Sciatic nerve (tissue), 2 donors: ENCODE data around the gene CAVIN2. TPM values are rescaled to one million over a fixed set of nuclear protein-coding genes. Genes with fewer than 3 reads are reported as not detected.

Experiments
- ATAC-seq: fragments of 200-7000 bp; cut with Tn5 transposase; one replicate; pipeline ENCODE4 v1.9.1; 2020; ENCODE audit warnings: mild to moderate bottlenecking, moderate library complexity
- DNase-seq: peaks from one replicate; pipeline ENCODE4 v3.0.0-alpha.2; 2020; ENCODE audit warnings: low spot score
- intact Hi-C: fragments of 100-400 bp; cut with DNase I; formaldehyde crosslinking; loops from one replicate; pipeline ENCODE4 v1.14.2; 2022
- total RNA-seq: library from RNA; stranded (reverse); fragmentation: NEBNext Ultra II Directional; extraction: Animal tissue kit (Norgen Biotek cat#: 25700); gene quantifications from one replicate; pipeline ENCODE4 v1.2.1, GENCODE V29; 2021
- donor health status: DM: no; HTN: no; CAD: no.
- donor health status: DM: no; HTN: no; CAD: no.

Gene CAVIN2, protein sequence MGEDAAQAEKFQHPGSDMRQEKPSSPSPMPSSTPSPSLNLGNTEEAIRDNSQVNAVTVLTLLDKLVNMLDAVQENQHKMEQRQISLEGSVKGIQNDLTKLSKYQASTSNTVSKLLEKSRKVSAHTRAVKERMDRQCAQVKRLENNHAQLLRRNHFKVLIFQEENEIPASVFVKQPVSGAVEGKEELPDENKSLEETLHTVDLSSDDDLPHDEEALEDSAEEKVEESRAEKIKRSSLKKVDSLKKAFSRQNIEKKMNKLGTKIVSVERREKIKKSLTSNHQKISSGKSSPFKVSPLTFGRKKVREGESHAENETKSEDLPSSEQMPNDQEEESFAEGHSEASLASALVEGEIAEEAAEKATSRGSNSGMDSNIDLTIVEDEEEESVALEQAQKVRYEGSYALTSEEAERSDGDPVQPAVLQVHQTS
- 71.1 TPM for total RNA-seq

DNA sequence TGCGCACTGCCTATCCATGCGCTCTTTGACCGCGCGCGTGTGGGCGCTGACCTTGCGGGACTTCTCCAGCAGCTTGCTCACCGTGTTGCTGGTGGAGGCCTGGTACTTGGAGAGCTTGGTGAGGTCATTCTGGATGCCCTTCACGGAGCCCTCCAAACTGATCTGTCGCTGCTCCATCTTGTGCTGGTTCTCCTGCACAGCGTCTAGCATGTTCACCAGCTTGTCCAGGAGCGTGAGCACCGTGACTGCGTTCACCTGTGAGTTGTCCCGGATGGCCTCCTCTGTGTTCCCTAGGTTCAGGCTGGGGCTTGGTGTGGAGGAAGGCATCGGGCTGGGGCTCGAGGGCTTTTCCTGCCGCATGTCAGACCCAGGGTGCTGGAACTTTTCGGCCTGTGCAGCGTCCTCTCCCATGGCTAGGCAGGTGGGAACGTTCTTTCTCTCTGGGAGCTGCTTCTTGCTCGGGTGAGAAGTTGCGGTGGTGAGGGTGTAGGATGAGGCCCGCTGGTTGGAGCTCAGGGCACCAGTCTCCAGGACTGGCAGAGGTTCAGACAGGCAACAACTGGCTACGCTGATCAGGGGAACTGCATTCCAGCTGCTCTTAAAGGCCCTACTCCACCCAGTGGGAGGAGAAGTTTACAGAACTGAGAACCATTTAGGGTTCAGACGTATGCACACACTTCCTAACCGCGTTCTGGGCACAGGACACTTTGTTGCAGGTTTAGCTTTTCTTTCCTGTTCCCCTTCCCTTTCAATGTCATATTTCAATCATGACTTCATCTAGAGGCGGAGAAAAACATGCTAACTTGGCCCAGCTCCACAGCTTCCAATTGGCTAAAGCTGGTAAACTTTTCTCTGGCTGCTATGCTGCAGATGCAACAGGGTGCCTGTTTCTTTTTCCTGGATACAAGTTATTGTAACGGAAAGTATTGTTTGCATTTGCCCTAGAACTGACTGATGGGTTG, at the start of gene CAVIN2:
TSS of gene CAVIN2 (minus strand) at position 574 of the 962 bp plus-strand sequence. CDS start at position 411, 163 bp downstream.
- ATAC-seq (peak; percentile 87), DNase-seq (no peak)
- intact Hi-C loops: no loop called here

DNA sequence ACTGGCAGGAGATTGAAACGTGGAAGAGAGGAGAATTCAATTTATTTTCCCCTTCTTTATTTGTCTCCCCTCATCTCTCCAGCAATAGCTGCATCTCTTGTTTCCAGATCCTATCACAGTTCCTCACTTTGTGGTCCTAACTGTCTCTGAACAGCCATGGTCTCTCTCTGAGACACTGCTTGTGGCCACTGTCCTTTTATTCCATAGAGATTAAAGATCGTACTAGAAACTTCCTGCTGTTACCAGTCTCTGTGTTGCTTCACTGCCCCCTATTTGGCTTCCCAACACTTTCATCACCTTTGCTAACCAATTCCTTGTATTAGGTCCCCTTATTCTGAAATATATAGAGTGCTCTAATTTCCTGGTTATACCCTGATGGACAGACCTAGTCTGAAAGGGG, 48.9 kb upstream of the CAVIN2 start:
- DNase-seq (no peak), ATAC-seq (no peak)
- intact Hi-C loops: no loop called here

DNA sequence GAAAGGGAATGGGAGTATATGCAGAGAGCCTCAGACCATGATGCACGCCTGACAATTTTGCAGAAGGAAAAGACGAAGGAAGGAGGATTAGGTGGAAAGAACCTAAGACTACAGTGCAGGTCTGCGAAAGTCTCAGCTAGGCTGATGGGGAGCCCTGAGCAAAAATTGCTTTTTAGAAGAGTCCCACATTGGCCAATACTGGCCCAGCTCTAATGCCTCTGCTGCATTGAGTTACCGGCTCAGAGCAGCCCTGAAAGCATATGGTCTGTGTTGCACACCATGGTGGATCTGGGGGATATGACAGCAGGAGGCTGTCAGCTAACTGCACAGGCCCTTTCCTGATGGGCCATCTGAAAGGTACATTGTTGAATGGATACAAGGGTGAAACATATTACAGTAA, 48.3 kb upstream of the CAVIN2 start:
- intact Hi-C loops: no loop called here
- no peak for ATAC-seq

DNA sequence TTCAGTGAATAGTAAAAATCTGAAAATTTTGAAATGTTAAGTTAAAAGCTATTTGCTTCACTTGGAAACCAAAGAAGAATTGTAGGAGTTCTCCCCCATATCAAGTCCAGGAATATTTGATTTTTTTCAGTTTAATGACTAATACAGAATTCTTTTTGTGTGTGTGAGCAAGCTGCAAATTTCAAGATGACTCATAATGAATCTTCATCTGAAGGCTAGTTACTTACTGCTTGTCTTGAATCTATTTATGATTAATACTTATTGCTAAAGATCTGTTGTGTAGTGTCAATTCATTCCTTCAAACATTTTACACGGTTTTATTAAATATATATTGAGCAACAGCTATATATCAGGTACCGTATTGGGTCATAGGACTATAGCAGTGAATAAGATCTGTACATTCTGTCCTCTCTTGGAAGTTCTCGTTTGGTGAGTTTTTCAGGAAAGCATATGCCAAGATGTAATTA, 47.8 kb upstream of the CAVIN2 start:
- DNase-seq: no peak
- intact Hi-C loops: no loop called here
- ATAC-seq: no peak

More for the DNA sequence above, 48.3 kb upstream of the CAVIN2 start:
- DNase-seq: no peak

DNA sequence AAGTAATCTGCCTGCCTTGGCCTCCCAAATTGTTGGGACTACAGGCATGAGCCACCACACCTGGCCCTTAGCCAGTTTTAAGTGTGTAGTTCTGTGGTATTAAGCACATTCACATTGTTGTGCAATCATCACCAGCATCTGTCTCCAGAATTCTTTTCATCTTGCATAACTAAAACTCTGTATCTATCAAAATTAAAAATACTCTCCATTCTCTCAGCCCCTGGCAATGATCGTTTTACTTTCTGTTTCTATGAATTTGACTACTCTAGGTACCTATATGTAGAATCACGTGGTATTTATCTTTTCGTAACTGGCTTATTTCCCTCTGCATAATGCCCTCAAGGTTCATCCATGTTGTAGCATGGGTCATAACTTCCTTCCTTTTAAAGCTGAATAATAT, 45.5 kb upstream of the CAVIN2 start:
- intact Hi-C loops: no loop called here
- DNase-seq (no peak), ATAC-seq (no peak)

DNA sequence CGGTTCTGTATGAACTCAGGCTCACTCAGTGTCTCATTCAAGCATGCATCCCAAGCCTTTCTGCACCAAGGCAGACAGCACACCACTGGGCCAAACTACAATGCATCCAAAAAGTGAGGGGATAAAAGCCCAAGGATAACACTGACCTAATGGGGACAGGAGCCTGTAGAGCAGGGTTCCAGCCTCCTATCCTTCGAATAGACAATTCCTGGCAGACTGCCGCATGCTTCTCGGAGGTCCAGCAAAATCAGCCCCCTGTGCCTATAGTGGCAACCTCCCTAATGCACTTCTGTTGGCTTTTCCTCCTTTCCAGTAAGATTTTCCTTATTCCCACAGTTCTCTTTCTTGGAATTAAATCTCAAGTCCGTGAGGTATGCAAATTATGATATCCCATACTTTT, 44.8 kb upstream of the CAVIN2 start:
- DNase-seq (no peak), ATAC-seq (no peak)
- intact Hi-C loops: no loop called here

DNA sequence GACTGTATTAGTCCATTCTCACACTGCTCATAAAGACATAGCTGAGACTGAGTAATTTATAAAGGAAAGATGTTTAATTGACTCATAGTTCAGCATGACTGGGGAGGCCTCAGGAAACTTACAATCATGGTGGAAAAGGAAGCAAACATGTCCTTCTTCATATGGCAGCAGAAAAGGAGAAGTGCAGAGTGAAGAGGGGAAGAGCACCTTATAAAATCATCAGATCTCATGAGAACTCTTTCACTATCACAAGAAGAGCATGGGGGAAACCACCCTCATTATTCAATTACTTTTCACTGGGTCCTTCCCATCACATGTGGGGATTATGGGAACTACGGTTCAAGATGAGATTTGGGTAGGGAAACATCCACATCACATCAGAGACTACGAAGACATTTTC, 43.0 kb upstream of the CAVIN2 start:
- intact Hi-C loops: no loop called here
- no peak for ATAC-seq
- no peak for DNase-seq

DNA sequence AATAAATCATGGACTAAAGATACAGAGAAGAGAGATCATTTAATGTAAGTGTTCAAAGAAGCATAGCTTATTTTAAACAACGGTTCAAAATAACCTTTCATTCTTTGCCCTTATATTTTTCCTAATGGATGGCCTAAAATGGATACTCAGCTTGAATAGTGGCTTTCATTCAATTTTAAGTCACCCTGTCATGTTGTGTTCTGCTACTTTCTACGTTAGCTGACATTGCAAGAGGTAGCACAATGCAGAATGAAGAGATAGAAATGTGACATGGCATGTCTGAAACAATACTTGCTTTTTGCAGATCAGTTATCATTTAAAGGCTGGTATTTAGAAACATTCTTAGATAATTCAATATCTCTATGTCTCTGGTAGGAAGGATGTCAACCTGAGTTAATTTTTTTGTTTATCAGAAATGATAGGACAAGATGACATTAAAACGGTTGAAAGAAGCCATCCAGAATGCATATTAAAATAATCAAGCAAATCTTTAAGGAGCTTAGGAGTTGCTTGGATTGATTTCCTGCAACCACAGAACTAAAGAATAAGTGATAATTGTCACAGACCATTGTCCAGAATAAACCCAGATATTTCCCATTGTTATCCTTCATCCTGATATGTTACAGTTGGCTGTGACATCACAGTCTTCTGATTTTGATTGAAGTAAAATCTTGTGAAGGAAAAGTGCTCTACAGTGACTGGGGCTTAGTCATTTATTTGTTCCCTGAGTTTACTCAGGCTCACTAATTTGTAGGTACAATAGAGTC, 41.7 kb upstream of the CAVIN2 start:
- intact Hi-C loops: no loop called here
- ATAC-seq (no peak), DNase-seq (no peak)

DNA sequence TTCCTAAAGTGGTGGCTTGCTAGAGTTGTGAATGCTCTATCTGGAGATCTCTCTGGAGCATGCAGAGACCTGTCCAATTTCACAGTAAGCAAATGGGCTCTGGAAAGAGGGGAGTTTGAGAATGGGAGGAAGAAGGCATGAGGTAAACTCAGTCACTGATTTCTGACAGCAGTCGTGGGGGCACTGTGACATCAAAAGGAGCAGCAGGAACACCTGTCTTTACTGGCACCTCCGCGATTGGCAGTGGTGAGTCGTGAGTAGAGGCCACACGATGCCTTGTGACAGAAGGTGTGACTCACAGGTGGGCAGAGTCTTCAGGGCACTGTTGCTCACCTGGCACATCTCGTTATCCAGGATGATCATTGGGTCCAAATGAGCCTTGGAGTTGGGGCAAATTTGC, 38.8 kb upstream of the CAVIN2 start:
- intact Hi-C loops: no loop called here
- DNase-seq (no peak), ATAC-seq (peak; percentile 32)

DNA sequence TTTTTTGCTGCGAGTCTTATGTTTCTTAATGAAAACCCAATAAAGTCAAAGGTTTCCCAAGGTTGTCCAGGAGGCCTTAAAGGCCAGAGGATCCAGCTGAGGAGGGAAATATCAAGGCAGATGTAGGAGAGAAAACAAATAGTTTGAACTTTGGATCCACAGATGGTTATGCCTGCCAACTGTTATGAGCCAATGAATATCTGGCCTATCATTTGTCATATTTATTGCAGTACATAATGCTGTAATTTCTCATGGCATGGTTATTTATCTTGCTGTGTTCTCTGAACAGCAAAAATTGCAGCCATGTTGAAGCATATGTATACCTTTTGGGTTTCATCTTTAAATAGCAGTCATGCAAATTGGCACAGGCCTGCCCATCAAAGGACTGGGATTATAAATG, 38.2 kb upstream of the CAVIN2 start:
- no peak for DNase-seq
- intact Hi-C loops: no loop called here
- peak; percentile 34 for ATAC-seq

DNA sequence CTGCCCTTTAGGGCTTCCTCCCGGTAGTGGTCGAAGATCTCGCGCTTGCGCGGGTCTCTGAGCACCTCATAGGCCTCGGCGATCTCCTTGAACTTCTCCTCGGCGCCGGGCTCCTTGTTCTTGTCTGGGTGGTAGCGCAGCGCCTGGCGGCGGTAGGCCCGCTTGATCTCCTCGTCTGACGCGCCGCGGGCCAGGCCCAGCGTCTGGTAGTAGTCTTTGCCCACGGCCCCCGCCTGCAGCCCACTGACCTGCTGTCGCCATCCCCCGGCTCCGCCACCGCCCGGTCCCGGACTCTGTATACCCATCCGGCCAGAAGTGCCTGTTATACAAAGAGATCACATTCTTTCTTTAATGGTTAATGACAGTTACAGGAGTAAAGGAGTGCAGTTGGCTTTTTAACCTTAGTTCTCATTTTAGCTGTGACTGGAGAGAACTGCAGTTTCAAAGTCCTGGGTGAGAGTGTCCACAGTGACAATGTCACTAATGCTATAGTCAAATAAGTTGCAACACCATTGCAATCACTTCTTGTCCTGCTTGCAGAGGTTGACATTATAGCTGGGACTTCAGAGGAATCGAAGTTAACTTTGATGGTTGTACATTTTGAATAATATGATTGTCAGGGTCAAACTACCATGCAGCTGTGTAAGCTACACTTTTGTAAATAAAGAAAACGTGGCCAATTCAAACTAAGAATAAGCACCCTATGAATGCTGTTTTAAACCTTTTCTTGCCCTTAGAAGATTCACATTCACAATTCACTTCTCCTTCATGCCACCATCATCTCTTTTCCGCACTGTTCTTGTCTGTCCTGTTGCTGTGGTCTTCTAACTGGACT, 35.3 kb upstream of the CAVIN2 start:
- ATAC-seq (no peak), DNase-seq (no peak)
- intact Hi-C loops: no loop called here

DNA sequence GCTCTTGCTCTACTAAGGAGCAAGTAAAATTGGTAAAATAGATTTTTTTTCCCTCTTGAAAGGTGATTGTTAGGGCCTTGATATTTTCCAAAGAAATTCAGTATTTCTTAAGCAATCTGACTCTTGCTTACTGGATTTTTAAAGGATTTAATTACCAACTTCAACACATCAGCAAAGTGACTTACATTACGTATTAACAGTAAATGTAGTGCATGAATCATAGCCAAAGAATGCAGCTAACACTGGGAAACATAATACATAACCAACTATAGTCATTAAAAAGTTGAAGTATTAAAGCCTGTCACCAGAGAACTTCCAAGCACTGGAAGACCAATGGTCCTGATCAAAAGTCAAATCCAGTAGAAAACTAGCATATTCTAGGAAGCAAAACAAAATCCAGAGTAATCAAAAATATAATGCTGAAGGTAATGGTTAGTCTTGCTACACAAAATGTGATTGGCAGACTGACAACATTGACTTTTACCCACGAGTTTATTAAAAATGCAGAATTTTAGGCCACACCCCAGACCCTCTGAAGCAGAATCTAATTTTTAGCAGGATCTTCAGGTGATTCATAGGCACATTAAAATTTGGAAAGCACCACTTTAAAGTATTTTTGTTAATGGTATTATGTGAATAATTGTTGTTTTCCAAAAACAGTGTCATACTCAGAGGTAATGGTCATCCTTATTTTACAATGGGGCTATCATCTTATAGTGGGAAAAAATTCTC, 31.8 kb upstream of the CAVIN2 start:
- no peak for DNase-seq
- no peak for ATAC-seq
- intact Hi-C loops: no loop called here

DNA sequence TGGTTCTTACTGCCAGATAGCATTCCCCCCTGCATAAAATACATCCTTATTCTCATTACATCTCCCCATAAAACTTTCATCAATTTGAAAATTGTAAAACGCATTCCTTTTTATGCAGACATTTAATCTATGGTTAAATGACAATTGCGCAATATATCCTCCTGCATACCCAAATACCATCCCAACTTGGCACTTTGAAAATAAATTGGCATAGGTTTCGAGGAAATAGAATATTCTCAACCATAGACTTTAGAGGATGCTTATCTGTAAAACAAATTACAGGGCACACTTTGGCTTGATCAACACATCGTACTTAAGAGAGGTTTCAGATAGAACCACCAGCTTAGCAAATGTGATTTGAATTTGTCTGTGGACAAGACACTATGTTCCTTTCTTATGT, 31.0 kb upstream of the CAVIN2 start:
- ATAC-seq (no peak), DNase-seq (no peak)
- intact Hi-C loops: no loop called here

DNA sequence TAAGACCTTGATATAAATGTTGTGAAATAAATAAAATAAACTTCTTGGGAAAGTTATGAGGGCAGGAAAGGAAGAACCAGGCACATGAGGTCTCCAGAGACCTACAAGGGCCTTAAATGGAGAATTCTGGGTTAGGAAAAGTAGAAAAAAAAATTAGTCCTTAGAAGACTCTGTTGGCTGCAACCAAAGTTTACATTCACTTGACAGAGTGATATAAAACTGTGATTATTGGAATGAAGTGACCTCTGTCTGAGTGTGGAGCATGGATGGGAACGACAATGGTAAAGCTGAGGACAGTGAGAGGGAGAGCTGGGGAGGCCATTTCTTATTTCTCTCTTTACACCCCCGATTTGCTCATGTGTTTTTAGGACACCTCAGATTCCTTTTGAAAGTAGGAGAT, 29.0 kb upstream of the CAVIN2 start:
- ATAC-seq: no peak
- intact Hi-C loops: no loop called here
- no peak for DNase-seq

DNA sequence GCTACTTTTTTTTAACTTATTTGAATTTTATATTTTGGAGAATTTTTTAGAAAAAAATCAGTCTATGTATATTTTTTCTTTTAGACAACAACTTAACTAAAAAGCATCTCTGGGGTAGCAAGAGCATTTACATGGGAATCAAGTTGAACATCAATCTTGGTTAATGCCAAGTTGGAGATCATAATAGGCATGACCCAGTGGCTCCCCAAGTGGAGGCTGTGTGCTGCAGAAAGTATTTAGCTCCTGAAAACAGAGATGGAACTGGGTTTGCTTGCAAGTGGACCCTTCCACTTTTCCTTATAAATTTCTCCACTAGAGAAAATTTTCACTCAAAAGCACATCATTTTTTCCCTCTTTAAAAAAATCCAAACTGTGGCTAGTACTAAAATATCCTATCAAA, 23.9 kb upstream of the CAVIN2 start:
- ATAC-seq: no peak
- intact Hi-C loops: no loop called here
- no peak for DNase-seq

DNA sequence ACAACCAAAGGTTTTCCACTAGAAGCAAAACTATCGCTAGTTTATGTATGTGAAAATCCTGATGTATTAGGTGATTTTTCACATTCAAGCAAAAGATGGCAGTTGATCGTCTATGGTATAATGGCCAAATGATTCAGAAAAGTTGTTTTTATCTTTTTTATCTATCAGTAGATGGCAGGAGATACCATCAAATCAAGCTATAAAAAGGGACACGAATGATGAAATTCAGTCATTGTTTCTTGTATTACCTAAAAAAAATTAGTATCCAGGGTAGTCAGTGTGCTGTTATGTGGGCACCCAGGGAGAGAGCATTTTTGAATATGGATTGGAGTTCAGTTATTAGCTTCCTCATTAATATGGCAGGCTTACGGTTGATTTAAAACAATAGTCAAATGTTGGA, 22.9 kb upstream of the CAVIN2 start:
- ATAC-seq: no peak
- intact Hi-C loops: no loop called here

DNA sequence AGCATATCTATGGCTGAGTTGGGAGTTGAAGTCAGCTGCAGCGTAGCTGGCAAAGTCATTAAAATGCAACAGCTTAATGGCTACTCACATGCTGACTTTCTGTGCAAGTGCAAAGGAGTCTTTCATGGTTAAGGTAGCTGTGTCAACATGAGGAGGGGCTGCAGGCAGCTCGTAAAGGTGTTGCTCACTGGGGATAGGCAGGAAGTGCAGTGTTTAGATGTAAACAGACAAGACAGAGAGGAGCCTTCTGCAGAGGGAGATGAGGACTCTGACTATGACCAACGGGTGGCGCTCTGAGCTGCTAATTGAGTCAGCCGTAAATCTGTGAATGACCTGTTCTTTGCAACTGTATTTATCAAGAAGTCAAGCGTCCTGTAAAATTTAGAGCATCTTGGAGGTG, 22.3 kb upstream of the CAVIN2 start:
- intact Hi-C loops: no loop called here
- DNase-seq (no peak), ATAC-seq (no peak)

More for the DNA sequence above, 22.9 kb upstream of the CAVIN2 start:
- DNase-seq: no peak

DNA sequence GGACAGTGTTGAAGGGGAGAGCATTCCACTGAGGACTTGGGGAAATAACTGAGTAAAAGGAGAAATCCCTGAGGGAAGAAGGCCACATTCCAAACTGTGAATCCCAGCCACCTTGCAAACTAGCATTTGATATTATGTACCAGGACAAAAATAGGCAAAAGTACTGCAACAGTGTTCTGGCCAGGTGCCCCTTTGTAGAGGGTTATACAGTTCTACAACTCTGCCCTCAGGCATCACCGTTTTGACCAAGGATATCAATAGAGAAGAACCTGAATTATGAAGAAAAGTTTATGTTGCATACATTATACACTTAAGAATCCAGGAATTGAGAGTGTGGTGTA, 20.6 kb upstream of the CAVIN2 start:
- intact Hi-C loops: no loop called here
- DNase-seq (no peak), ATAC-seq (no peak)
